ENCODE measurements around the gene FADS2.
A peak's percentile ranks its signal among the peaks of the same experiment; 100 is the strongest.

The FADS2 gene

DNA sequence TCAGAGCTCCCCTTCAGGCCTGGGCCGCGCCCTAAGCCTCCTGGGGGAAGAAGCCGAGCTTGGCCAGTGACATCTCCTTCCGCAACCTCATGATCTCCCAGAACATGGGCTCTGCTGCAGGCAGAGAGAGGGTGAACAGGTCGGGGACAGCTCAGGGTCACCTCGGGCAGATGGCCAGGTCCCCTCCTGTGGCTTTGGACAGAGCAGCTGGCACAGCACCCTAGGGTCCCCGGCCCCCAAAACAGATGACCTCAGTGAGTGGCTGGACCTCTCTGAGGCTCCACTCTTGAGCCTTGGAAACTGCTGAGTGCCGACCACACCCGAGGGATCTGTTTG lies 70.1 kb downstream of the FADS2 start:
- no peak overlapping the region for H3K4me3 ChIP-seq (ENCODE audit: low read depth, low read length)
- no peak for DNase-seq (ENCODE audit: low read depth)
- TF ChIP-seq, protein P1, sequence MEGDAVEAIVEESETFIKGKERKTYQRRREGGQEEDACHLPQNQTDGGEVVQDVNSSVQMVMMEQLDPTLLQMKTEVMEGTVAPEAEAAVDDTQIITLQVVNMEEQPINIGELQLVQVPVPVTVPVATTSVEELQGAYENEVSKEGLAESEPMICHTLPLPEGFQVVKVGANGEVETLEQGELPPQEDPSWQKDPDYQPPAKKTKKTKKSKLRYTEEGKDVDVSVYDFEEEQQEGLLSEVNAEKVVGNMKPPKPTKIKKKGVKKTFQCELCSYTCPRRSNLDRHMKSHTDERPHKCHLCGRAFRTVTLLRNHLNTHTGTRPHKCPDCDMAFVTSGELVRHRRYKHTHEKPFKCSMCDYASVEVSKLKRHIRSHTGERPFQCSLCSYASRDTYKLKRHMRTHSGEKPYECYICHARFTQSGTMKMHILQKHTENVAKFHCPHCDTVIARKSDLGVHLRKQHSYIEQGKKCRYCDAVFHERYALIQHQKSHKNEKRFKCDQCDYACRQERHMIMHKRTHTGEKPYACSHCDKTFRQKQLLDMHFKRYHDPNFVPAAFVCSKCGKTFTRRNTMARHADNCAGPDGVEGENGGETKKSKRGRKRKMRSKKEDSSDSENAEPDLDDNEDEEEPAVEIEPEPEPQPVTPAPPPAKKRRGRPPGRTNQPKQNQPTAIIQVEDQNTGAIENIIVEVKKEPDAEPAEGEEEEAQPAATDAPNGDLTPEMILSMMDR (IDR thresholded peaks at IDR 0.05; ENCODE audit: low read depth, low read length, missing control alignments): no peak

DNA sequence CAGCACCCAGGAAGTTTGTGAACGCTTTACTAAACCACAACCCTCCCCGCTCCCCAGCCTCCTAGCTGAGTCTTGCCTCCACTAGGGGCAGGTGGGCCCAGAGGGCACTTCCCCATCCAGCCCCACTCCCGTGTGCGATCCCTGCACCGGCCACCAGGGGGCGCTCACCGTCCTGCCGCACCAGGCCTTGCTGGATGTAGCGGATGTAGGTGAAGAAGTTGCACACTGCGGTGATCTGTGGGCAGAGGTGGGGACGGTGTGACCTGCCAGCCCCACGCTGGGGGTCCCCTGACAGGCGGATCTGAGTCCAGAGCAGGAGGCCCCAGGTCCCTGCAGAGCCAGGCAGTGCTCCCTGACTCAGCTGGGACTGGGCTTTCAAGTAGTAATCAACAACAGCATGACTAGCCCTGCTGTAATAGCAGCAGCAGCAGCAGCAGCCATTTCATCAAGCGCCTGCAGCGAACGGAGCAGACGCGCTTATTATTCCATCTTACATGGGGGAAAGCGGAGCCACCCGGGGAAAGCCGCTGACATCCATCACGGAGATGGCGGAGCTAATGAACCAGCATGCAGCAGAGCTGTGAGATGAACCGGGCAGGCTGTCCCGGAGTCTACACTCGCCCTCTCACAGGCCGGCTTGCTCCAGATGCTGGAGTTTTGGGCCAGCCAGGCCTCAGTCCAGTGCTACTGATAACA lies 71.2 kb downstream of the FADS2 start:
- H3K4me3 ChIP-seq (ENCODE audit: low read depth, low read length): no peak overlapping the region
- TF ChIP-seq, protein P1 (IDR thresholded peaks at IDR 0.05; ENCODE audit: low read depth, low read length, missing control alignments): peak; percentile 100
- peak; percentile 38 for DNase-seq (ENCODE audit: low read depth)

DNA sequence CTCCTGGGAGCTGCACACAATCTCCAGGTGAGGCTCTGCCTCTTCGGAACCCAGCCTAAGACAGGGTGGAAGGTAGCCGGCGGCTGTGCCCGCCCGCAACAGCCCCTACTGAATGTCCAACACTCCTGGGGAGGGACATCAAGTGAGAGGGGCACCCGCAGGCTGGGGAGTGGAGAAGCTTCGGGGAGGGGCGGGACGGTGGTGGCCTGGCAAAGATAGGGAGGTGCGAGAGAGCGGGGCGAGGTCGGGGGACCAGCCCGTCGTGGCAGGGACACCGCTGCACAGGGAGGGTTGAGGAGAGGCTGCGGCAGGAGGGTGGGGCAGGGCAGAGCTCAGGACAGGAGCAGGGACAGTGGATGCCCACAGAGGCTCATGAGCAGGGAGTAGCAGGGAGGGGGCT lies 72.2 kb downstream of the FADS2 start:
- DNase-seq (ENCODE audit: low read depth): no peak
- H3K4me3 ChIP-seq (ENCODE audit: low read depth, low read length): no peak overlapping the region
- TF ChIP-seq, protein P1 (IDR thresholded peaks at IDR 0.05; ENCODE audit: low read depth, low read length, missing control alignments): no peak

DNA sequence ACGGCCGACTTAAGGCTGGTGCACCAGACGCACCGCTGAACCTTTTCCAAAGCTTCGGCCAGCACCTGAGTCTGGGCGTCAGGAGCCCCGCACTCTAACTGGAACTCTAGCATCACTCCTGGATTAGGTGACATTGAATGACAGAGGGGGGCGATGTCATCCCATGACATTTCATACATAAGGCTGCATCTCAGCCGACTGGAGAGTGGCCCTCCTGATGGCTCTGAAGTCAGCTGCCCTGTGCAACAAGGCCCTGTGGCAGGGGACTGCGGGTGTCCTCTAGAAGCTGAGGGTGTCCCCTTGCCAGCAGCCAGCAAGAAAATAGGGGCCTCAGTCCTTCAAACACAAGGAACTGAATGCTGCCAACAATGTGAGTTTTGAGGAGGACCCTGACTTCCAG lies 73.3 kb downstream of the FADS2 start:
- no peak for DNase-seq (ENCODE audit: low read depth)
- H3K4me3 ChIP-seq (ENCODE audit: low read depth, low read length): no peak overlapping the region
- TF ChIP-seq, protein P1 (IDR thresholded peaks at IDR 0.05; ENCODE audit: low read depth, low read length, missing control alignments): no peak

DNA sequence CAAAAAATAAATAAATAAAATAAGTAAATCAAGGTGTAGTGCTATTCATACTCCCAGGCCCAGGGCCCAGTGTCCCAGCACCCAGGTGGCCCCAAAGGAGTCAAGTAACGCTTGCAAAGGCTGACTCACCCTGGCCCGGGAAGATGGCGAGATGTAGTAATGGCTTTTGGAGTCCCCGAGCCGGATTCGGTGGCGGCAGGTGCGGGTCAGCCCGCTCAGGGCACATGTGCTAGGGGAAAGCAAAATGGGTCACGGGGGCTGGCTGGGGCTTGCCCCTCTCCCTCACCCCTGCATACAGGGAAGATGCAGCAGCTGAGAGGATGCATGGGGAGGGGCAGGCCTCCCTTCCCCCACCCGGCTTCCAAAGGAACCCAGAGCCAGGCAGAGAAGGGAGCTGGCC lies 74.2 kb downstream of the FADS2 start:
- DNase-seq (ENCODE audit: low read depth): no peak

DNA sequence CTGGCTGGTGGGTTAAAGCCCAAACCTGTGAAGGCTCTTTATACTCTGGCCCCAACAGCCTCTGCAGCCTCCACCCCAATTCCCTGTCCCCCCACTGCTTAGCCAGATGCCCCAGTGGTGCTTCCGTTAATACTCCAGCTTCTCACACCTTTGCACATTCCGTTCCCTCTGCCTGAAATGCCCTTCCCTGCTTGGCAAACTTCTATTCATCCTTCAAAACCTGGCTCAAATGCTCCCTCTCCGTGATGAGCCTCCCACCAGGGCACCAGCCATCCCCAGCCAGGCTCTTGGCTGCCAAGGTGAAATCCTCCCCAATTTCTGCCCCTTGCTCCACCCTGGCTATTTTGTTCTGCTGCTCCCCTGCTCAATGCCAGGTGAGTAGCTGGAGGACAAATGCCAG lies 75.7 kb downstream of the FADS2 start:
- DNase-seq (ENCODE audit: low read depth): no peak
- H3K4me3 ChIP-seq (ENCODE audit: low read depth, low read length): no peak overlapping the region
- TF ChIP-seq, protein P1 (IDR thresholded peaks at IDR 0.05; ENCODE audit: low read depth, low read length, missing control alignments): no peak

More for the DNA sequence above, 74.2 kb downstream of the FADS2 start:
- TF ChIP-seq, protein P1 (IDR thresholded peaks at IDR 0.05; ENCODE audit: low read depth, low read length, missing control alignments): no peak
- no peak overlapping the region for H3K4me3 ChIP-seq (ENCODE audit: low read depth, low read length)

DNA sequence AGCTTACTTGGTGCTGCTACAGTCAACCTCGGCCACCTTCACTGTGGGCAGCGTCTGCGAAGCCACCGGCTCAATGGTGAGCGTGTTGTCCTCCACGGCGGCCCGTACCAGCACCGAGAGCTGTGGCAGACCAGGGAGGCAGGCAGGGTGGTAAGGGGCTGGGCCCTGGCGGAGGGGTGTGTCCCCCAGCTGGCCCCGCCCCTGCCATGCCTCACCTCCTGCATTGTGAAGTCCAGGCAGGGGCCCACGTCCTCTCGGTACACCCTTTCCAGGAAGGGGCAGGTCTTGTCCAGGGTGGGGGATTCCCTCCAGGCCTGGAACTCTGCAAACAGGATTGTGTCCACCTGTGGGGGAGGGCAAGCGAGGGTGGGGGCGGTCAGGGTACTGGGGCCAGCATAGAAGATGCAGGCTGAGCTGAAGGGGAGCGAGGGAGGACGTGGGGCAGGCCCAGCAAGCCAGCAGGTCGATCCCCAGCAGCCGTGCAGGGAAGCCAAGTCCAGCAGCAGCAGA lies 76.5 kb downstream of the FADS2 start:
- no peak for DNase-seq (ENCODE audit: low read depth)
- TF ChIP-seq, protein P1 (IDR thresholded peaks at IDR 0.05; ENCODE audit: low read depth, low read length, missing control alignments): no peak
- no peak overlapping the region for H3K4me3 ChIP-seq (ENCODE audit: low read depth, low read length)
